KOPT-K1 (cell line): ENCODE data around the gene ABCB6.
"Not testable (repeated sequence)": the region's sequence is repeated elsewhere in the genome, so short reads cannot be mapped to it uniquely, and the experiment has no call there.

Experiments used
- H3K27ac ChIP-seq: fragments of 200-600 bp; sonication (generic); 2 replicates; pipeline ENCODE4 v1.5.1; 2016; ENCODE audit warnings: antibody characterized with exemption, mild to moderate bottlenecking, low read depth, low read length; ENCODE audit not compliant: poor library complexity, severe bottlenecking
- H3K36me3 ChIP-seq: fragments of 200-600 bp; sonication (generic); 2 replicates; pipeline ENCODE4 v1.5.1; 2017; ENCODE audit warnings: antibody characterized with exemption, mild to moderate bottlenecking, low read length, moderate library complexity; ENCODE audit not compliant: insufficient read depth
- H3K9me3 ChIP-seq: fragments of 200-600 bp; sonication (generic); 2 replicates; pipeline ENCODE4 v1.5.1; 2017; ENCODE audit warnings: antibody characterized with exemption, low read length, mild to moderate bottlenecking; ENCODE audit not compliant: insufficient read depth, poor library complexity, severe bottlenecking

ABCB6 gene

GRCh38 chr2:219210196-219210885 is 8.4 kb downstream of the ABCB6 start:
- peak overlapping the region; percentile 84 for H3K27ac ChIP-seq
- peaks cover 53% of the 10 kb centered on the region; the same call in 1 of the 2 replicates for H3K36me3 ChIP-seq
- H3K9me3 ChIP-seq = no peaks in the 10 kb centered on the region

DNA sequence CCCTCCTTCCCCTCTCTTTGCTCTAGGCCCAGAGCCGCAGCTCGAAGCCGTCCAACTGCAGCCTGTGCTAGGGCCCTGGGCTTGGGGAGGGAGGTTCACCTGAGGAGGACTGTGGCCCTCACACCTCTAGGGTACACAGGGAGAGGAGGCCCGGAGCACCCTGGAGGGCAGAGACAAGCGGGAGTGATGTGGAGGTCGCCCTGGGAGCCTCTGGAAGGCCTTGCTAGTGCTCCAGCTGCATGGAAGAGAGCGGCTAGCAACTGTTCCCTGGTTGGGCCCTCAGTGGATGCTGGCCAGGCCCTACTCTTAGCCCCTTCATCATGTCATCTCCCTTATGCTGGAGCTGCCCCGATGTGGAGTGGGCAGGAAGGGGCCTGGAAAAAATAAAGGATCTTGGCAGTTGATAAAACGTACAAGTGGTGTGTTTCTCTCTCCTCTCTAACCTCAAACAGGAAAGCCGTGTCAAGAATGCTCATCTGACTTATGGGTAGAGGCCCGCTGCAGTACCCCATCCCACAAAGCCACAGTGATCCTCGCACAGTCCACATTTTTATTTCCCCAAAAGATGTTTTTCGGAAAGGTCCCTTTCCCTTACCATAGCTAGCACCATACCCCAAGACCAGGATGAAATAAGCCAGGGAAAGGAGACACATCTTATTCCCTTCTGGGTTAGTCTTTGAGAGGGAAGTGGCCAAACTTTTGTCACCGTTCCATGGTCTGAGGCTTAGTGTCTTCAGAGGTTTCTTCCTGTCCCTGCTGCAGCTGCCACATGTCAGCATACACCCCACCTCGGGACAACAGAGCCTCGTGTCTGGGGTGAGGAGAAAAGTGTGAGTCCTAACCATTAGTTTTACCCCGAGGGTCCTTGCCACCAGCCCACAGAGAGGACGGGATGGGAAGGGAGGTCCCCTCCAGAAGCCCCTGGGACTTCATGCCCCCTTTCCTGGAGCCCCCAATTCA is 9.2 kb downstream of the ABCB6 start:
- H3K27ac ChIP-seq = peak overlapping the region; percentile 84
- peaks cover 48% of the 10 kb centered on the region; the same call in 1 of the 2 replicates for H3K36me3 ChIP-seq

DNA sequence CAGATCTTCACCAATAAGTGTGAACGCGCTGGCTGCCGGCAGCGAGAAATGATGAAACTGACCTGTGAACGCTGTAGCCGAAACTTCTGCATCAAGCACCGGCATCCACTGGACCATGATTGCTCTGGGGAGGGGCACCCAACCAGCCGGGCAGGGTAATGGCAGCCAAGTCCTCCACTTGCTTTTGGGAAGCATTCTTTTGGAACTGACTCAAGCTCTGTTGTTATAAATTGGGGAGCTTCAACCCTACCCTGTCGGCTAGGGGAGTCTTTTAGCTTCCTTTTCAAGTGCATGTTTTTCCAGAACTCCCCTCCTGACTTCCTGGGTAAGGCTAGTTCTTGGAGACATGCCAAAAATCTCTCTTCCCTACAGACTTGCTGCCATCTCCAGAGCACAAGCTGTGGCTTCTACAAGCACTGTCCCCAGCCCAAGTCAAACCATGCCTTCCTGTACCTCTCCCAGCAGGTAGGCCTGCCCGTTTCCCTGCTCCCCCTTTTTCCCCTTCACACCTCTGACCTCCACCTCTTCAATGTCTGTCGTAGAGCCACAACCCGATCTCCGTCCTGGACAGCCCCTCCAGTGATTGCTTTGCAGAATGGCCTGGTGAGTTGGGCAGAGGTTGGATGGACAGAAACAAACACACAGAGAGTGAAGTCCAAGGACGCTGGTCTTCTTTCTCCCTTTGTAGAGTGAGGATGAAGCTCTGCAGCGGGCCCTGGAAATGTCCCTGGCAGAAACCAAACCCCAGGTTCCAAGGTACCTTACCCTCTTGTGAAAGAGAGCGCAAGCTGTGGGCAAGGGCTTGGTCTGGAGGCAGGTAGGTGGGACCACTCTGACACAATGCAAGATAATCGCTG is 10.6 kb downstream of the ABCB6 start:
- Histone ChIP-seq H3K27ac (peak overlapping the region; percentile 84), H3K9me3 (no peaks in the 10 kb centered on the region), H3K36me3 (peaks cover 36% of the 10 kb centered on the region; the same call in 1 of the 2 replicates)

More for the DNA sequence above, 9.2 kb downstream of the ABCB6 start:
- no peaks in the 10 kb centered on the region for H3K9me3 ChIP-seq

- H3K36me3 ChIP-seq = peaks cover 29% of the 10 kb centered on the region; the same call in 1 of the 2 replicates
- H3K9me3 ChIP-seq = no peaks in the 10 kb centered on the region
- peak overlapping the region; percentile 84 for H3K27ac ChIP-seq
These were observed 11.4 kb downstream of the ABCB6 start for GRCh38 chr2:219207134-219207883.

DNA sequence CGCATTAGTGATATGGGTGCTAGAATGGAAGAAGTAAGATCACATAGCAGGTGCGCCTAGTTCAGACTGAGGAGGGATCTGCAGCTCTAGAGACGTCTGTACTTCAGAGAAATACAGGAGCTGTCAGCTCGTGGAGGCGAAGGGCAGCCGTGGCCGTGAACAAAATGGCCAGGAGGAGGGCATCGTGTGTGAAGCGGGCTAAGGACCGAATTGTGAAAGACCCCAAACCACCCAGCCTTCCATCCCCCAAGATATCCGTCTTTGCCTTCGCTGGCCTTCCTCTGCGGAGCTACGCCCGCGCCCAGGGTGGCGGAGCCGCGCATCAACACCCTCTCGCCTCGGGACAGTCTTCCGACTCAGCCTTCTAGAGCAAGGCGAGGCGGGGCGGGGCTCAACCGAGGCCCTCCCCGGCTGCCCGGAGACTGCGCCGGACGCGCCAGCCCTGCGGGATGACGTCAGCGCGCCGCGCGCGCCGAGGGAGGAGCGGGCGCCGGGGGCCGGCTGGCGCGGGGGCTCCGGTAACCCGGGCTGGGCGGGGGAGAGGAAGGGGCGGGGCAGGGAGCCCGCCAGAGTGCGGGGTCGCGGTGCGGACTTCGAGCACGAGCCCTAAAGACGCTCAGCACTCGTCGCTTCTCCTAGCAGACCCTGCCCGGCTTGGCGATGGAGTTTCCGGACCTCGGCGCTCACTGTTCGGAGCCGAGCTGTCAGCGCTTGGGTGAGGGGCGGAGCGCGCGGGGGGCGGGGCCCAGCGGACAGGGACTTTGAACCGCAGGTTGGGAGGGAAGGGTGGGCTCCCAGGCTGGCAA is 12.2 kb downstream of the ABCB6 start, which contains the start of gene ZFAND2B:
ZFAND2B (plus strand) TSS at position 455 of the 806 bp plus-strand sequence; CDS start at position 661, 206 bp downstream.
- Histone ChIP-seq H3K36me3 (peaks cover 25% of the 10 kb centered on the region; the same call in 1 of the 2 replicates), H3K9me3 (no peaks in the 10 kb centered on the region), H3K27ac (peak within 1 kb of the TSS; percentile 84)

DNA sequence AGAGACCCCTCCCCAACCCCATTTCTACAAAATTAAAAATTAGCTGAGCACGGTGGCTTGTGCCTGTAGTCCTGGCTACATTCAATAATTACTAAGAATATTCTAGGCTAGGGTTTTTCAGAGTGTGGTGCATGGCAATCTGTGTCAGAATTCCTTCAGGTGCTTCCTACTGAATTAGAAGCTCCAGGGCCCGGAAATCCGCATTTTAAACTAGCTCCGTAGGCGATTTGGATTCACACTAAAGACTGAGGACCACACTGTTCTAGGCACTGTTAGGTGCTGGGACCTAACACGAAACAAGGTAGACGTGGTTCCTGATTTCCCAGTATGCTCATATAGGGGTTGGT is 12.8 kb downstream of the ABCB6 start:
- Histone ChIP-seq H3K36me3 (peaks cover 25% of the 10 kb centered on the region; the same call in 1 of the 2 replicates), H3K9me3 (no peaks in the 10 kb centered on the region), H3K27ac (peak overlapping the region; percentile 84)

DNA sequence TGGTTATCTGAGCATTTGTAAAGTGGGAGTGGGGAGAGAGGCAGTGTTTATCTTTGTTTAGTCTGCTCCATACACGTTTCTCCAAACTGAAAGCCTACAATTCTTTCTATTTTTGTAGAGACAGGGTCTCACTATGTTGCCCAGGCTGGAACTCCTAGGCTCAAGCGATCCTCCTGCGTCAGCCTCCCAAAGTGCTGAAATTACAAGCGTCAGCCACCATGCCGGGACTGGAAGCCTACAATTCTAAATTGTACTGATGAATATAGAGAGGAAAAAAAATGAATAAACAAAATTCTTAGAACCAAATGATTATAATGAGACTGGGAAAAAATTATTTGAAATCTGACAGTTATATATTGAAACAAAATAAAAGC is 13.6 kb downstream of the ABCB6 start:
- no peak overlapping the region for H3K27ac ChIP-seq

GRCh38 chr2:219204425-219205164 is 14.2 kb downstream of the ABCB6 start:
- no peak overlapping the region for H3K27ac ChIP-seq
- peaks cover 16% of the 10 kb centered on the region; the same call in 1 of the 2 replicates for H3K36me3 ChIP-seq
- no peaks in the 10 kb centered on the region for H3K9me3 ChIP-seq

More for the DNA sequence above, 13.6 kb downstream of the ABCB6 start:
- no peaks in the 10 kb centered on the region for H3K9me3 ChIP-seq
- peaks cover 21% of the 10 kb centered on the region; the same call in 1 of the 2 replicates for H3K36me3 ChIP-seq

DNA sequence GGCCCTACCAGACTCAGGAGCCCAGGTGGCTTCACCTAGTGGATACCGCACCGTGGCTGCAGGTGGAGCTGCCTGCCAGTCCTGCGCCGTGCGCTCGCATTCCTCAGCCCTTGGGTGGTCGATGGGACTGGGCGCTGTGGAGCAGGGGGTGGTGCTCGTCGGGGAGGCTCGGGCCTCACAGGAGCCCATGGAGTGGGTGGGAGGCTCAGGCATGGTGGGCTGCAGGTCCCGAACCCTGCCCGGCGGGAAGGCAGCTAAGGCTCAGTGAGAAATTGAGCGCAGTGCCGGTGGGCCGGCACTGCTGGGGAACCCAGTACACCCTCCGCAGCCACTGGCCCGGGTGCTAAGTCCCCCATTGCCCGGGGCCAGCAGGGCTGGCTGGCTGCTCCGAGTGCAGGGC is 17.4 kb downstream of the ABCB6 start:
- H3K27ac ChIP-seq, H3K9me3 ChIP-seq, H3K36me3 ChIP-seq: not testable (repeated sequence)

DNA sequence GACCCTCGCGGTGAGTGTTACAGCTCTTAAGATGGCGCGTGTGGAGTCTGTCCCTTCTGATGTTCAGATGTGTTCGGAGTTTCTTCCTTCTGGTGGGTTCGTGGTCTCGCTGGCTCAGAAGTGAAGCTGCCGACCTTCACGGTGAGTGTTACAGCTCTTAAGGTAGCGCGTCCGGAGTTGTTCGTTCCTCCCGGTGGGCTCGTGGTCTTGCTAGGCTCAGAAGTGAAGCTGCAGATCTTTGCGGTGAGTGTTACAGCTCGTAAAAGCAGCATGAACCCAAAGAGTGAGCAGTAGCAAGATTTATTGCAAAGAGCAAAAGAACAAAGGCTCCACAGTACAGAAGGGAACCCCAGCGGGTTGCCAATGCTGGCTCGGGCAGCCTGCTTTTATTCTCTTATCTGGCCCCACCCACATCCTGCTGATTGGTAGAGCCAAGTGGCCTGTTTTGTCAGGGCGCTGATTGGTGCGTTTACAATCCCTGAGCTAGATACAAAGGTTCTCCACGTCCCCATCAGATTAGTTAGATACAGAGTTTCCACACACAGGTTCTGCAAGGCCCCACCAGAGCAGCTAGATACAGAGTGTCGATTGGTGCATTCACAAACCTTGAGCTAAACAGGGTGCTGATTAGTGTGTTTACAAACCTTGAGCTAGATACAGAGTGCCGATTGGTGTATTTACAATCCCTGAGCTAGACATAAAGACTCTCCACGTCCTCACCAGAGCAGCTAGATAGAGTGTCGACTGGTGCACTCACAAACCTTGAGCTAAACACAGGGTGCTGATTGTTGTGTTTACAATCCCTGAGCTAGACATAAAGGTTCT is 18.0 kb downstream of the ABCB6 start:
- H3K9me3 ChIP-seq, H3K36me3 ChIP-seq, H3K27ac ChIP-seq: not testable (repeated sequence)

GRCh38 chr2:219199470-219200211 is 19.1 kb downstream of the ABCB6 start:
- Histone ChIP-seq H3K27ac (no peak overlapping the region), H3K9me3 (no peaks in the 10 kb centered on the region), H3K36me3 (no peaks in the 10 kb centered on the region)

- Histone ChIP-seq H3K27ac (no peak overlapping the region), H3K36me3 (no peaks in the 10 kb centered on the region)
These were observed 19.8 kb downstream of the ABCB6 start for GRCh38 chr2:219198974-219199373.

More at GRCh38 chr2:219198974-219199373, 19.8 kb downstream of the ABCB6 start:
- H3K9me3 ChIP-seq = no peaks in the 10 kb centered on the region
